Activated CD8-positive, alpha-beta memory T cell treated with anti-CD3 and anti-CD28 coated beads, Interleukin-2, amount 50 U/mL, for 24 hours (primary cell): Measurements from ENCODE around the gene GPR119.
"Not testable (repeated sequence)": the region's sequence is repeated elsewhere in the genome, so short reads cannot be mapped to it uniquely, and the experiment has no call there.

Experiments used
- DNase-seq: peaks from one replicate; pipeline ENCODE4 v3.0.0-alpha.2; 2020; ENCODE audit errors: extremely low read depth

GPR119 gene

DNA sequence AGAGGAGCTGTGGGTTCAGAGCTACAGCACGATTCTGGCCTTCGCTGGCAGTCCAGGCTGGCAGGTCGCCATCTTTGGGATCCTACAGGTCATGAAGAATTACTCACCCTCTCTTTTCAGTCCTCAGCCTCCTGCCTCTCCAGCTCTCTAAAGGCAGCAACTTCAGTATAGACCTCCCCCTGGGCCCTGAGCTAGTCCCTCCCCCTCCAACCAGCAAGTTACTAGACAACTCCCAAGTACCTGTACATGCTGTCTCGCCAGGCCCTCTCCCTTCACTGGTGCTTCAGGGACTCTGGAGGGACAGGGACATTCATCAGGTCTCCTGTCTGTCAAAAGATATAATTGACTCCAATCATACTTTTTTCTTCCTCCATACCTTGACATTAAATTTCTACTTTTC is at the start of gene GPR119:
Gene GPR119 (minus strand): TSS at position 155 of the 400 bp plus-strand sequence. CDS start 227 bp downstream, outside the sequence.
- DNase-seq = no peak

DNA sequence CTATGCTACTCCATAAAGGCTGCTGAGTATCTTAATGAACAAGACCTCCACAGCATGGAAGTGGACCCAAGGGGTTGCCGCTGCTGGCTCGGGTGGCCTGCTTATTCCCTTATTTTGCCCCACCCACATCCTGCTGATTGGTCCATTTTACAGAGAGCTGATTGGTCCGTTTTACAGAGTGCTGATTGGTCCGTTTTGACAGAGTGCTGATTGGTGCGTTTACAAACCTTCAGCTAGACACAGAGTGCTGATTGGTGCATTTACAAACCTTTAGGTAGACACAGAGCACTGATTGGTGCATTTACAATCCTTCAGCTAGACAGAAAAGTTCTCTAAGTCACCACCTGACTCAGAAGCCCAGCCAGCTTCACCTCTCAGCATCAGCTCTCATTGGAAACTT is 43.8 kb upstream of the GPR119 start:
- DNase-seq = not testable (repeated sequence)

DNA sequence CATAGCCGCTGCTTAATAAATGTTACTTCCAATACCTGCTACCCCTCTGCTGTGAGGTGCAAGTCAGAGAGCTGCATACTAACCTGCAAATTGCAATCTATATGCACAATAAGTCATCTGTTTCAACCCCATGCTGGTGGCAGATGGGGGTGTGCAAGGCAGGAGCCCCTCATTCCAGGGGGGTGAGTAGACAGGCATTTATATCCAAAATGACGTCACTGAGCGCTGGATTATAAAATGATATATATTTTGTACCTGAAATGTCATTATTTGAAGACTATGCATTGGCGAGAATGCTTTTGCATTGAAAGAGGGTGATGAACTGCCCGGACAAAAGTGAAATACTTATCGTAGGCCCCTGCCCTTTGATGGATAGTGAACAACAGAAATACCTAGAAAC is 41.1 kb upstream of the GPR119 start:
- DNase-seq = no peak

DNA sequence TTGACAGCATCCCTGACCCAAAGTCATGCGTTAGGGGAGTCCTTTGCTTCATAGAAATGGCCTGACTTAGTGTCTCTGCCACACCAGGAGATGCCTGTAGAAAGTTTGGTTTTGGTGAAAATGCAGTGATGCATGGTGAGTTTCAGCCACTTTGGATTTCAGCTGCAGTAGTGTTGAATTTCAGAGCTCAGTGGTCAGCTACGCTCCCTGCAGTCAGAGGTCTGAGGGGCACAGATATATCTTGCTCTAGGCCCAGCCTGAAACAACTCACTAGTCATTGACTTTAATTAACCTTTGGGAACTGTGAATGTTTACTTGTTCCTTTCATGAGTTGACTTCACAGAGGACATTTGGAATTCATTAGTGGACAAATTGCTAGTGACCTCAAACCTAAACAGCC is 33.8 kb upstream of the GPR119 start:
- no peak for DNase-seq

DNA sequence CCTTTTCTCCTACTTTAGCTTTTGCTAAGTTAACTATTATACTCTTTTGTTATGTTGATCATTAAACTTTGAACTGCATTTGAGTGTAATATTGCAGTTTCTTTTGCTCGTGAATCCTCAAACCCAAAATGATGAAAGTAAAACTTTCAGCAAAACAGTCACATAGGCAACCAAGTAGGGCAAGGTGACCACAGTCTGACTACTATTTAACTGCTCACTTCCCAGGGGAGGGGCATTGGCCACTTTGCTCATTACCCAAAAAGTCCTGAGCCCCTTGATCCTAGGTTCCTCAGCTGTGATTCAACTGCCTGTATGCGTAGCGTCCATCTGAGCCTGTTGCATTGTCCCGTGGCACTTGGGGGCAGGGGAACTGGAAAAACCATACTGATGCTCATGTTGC is 33.3 kb upstream of the GPR119 start:
- no peak for DNase-seq

DNA sequence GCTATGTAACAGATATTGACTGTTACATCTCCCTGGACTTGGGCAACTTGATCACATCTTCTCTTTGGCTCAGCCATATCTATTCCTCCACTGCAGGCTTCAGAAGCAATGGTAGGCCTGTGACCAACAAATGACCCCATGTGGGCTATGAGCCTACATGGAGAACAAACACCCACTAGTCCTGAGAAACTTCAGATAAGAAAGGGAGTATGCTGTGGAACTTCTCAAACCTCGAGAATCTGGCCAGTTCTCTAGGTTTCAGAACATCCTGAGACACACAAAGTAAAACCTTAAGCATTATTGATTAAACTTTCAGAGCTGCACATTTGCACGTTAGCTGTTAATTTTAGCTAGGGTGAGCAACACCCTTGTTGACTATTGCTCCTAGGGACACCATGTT is 32.6 kb upstream of the GPR119 start:
- no peak for DNase-seq

GRCh38 chrX:130416785-130417184 is 31.3 kb upstream of the GPR119 start:
- DNase-seq = no peak

DNA sequence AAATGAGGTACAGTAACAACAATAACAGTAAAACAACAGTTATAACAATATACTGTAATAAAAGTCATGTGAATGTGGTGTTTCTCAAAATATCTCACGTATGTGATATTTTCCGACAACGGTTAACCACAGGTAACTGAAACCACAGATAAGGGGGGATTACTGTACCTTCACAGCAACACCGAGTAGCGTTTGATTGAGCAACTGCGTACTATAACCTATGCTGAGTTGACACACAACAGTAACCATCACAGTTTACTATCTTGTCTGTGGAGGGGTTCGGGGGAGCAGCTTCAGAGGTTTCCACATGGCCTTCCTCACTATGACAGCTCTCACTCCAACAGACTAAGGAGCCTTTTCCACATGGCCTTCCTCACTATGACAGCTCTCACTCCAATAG is 29.7 kb upstream of the GPR119 start:
- DNase-seq = no peak

- no peak for DNase-seq
These were observed 29.3 kb upstream of the GPR119 start for GRCh38 chrX:130414800-130415199.

GRCh38 chrX:130413415-130413814 is 27.9 kb upstream of the GPR119 start:
- no peak for DNase-seq

DNA sequence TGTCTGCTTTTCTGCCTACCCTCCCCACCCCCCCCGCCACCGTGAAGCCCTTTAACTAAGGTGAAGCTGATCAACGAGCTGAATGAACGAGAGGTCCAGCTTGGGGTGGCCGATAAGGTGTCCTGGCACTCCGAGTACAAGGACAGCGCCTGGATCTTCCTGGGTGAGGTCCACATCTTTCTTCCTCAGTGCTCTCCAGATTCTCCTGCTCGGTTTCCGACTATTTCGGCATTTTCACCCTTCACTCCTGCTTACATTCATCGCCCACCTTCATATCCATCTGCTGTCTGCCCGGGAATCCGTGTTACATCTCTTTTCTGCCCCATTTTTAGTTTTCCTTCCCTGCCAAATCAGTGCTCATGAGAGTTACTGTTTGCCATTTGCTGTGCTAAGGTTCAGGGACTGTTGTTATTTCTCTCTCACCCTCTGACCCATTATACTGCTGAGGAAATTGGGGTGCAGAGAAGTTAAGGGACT is 16.8 kb upstream of the GPR119 start:
- no peak for DNase-seq

- peak; percentile 7 for DNase-seq
These were observed 16.1 kb upstream of the GPR119 start, which contains the start of gene RBMX2 for GRCh38 chrX:130401415-130402207. Gene RBMX2 (plus strand): TSS chrX:130401987. CDS start chrX:130402033, 46 bp downstream.

DNA sequence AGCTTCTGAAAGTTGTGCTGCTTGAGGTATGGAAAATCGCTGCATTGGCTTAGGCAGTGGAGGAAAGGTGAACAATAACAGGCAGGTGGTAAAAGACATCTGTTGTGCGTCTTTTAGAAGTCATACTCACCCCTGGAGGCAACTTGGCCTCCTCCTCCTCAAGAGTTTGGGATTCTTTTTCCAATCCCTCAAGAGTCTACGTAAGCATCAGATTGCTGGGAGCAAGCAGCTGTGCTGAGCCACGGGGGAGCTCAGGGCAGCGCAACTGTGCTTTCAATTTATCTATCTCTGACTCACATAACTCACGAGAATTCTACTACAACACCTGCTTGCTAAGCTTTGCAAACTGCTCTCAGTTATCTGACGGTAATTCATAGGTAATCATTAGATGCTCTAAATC is 9.9 kb upstream of the GPR119 start:
- DNase-seq = no peak

- DNase-seq = no peak
These were observed 8.1 kb upstream of the GPR119 start for GRCh38 chrX:130393451-130394074.

DNA sequence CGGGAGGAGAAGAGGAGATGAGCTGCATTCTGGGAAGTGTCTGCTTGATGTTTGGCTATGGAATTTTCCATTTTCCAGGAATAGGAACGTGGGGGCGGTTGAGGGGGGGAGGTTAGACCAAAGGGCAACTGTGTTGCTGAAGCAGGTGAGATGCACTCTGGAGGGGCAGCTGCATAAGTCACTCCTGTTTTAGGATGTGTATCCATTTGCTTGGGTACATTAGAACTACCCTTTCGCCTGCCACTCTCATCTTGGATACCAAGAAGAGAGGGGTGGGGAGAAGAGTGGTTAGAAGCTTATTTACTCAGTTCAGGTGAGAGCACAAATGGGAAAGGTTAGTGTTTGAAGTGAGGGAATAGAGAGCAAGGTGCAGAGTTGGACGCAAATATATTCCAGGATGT is 934 bp upstream of the GPR119 start:
- DNase-seq = no peak

GRCh38 chrX:130378024-130378669 is 7.3 kb downstream of the GPR119 start:
- DNase-seq = no peak

DNA sequence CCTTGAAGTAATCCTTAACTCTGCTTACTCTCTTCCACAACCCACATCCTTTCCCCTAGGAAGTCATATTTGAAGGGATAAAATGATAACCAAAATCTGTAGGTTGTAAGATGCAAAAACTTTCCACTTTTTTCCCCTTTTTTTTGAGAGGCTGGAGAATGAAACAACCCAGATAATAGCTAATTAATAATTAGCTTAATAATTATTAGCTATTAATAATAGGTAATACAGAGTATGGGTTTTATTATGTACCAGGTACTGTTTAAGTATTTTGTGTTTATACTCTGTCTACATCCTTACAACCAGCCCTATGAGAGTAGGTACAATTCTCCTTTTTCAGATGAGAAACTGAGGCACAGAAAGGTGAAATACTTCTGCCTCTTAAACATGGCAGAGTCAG is 9.4 kb downstream of the GPR119 start:
- no peak for DNase-seq

DNA sequence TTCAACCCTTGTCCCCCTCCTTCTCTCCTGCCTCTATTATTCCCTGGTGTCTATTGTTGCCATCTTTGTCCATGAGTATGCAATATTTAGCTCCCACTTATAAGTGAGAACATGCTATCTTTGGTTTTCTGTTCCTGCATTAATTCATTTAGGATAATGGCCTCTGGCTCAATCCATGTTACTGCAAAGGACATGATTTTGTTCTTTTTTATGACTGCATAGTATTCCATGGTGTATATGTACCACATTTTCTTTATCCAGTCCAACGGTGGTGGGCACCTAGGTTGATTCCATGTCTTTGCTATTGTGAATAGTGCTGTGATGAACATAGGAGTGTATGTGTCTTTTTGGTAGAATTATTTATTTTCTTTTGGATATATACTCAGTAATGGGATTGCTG is 33.4 kb downstream of the GPR119 start:
- DNase-seq = not testable (repeated sequence)

- DNase-seq = no peak
These were observed 33.9 kb downstream of the GPR119 start for GRCh38 chrX:130351567-130351966.

DNA sequence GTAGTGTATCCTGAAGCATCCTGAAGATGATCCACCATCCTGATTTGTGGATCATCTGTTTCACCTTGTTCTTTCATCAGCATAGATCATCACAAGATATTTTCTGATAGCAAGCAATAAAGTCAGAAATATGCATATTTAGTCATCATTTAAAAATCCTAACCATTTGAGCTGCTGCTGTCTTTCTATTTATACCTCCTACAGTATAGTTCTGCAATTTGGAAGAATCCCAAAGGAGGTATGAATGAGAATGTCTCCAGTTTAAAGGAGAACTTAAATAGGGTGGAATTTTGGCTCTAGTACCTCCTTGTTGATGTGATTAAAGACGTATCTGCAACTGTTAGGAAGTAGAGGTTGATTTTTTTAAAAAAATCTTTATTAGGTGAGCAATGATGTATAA is 38.2 kb downstream of the GPR119 start:
- DNase-seq = no peak

- DNase-seq = no peak
These were observed 42.1 kb downstream of the GPR119 start for GRCh38 chrX:130343411-130343810.

- DNase-seq = no peak
These were observed 45.2 kb downstream of the GPR119 start for GRCh38 chrX:130340271-130340670.
